NCI-H524 (cell line): ENCODE measurements around the gene RAB26.

Experiments
- DNase-seq, 2 experiments: peaks; one replicate each; lab custom pipeline; 2025; lab: John Stamatoyannopoulos, UW

RAB26 gene

GRCh38 chr16:2142942-2143877 is 5.2 kb upstream of the RAB26 start:
- DNase-seq: peak; percentile 24 to 60

GRCh38 chr16:2143878-2144485 is 4.4 kb upstream of the RAB26 start:
- DNase-seq: no peak

GRCh38 chr16:2145843-2146242 is 2.6 kb upstream of the RAB26 start:
- no peak for DNase-seq

GRCh38 chr16:2147378-2147777 is 1.0 kb upstream of the RAB26 start:
- peak in 1 of 2 experiments; percentile 45 for DNase-seq

GRCh38 chr16:2148714-2149629 is 547 bp downstream of the RAB26 start:
- peak in 1 of 2 experiments; percentile 68 for DNase-seq

- peak in 1 of 2 experiments; percentile 37 for DNase-seq
Observed at GRCh38 chr16:2149630-2150417, 1.4 kb downstream of the RAB26 start.

GRCh38 chr16:2150418-2151187 is 2.2 kb downstream of the RAB26 start:
- DNase-seq: peak; percentile 99

- DNase-seq: peak in 1 of 2 experiments; percentile 55
Observed at GRCh38 chr16:2151188-2152091, 3.0 kb downstream of the RAB26 start.

- peak in 1 of 2 experiments; percentile 64 for DNase-seq
Observed at GRCh38 chr16:2152695-2153506, 4.5 kb downstream of the RAB26 start.

- DNase-seq: peak in 1 of 2 experiments; percentile 45
Observed at GRCh38 chr16:2154533-2155090, 6.2 kb downstream of the RAB26 start.

- peak; percentile 100 for DNase-seq
Observed at GRCh38 chr16:2155091-2155950, 6.9 kb downstream of the RAB26 start, which contains the start of gene TRAF7. Gene TRAF7 (plus strand): TSS chr16:2155782. CDS start chr16:2163921, 8,139 bp downstream.

GRCh38 chr16:2155977-2156848 is 7.8 kb downstream of the RAB26 start:
- peak in 1 of 2 experiments; percentile 22 for DNase-seq

GRCh38 chr16:2156849-2157224 is 8.4 kb downstream of the RAB26 start:
- no peak for DNase-seq

GRCh38 chr16:2157480-2158261 is 9.2 kb downstream of the RAB26 start:
- no peak for DNase-seq

- no peak for DNase-seq
Observed at GRCh38 chr16:2158262-2158638, 9.8 kb downstream of the RAB26 start.
